T47D (cell line): ENCODE measurements around the gene IL10.

Experiments
- DNase-seq, 2 experiments: peaks; one replicate each; pipeline versions ENCODE4 v3.0.0 to v3.0.0-alpha.2; 2011 to 2012; ENCODE audit warnings: low read depth in 1 of 2, low spot score in 1 of 2
- JUND ChIP-seq: IDR thresholded peaks from 2 replicates; pipeline ENCODE4 v1.6.1; 2012; ENCODE audit warnings: low read depth
- in situ Hi-C: cut with HindIII; loops from 2 replicates; pipeline ENCODE4 v1.10.0; 2016; ENCODE audit warnings: low sequenced_read_pairs, low pct_unique_long_range_greater_than_20kb

Gene IL10

GRCh38 chr1:206800411-206800810 lies 28.1 kb upstream of the IL10 start:
- TF ChIP-seq JUND = no peak
- DNase-seq = no peak
- in situ Hi-C loops = no loop called here

DNA sequence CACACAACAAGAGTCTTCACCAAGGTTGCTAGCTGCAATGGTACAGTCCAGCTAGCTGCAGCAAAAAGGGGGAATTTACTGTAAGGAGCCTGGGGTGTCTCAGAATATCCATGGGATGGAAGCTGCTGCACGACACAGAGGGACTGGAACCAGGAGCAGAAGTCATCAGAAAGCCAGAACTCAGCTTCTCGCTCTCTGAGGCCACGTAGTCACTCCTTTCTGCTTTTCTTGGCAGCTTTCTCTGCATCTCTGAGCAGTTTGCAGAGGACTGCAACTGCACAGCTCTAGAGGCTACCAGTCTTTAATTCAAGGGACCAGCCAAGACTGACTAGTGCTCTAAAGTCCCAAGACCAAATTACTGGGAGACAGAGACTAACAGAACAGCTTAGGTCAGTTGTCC lies 27.0 kb upstream of the IL10 start:
- no peak for TF ChIP-seq JUND
- in situ Hi-C loops = no loop called here
- DNase-seq = no peak

GRCh38 chr1:206798384-206798996 lies 26.2 kb upstream of the IL10 start:
- no peak for TF ChIP-seq JUND
- no peak for DNase-seq
- in situ Hi-C loops = no loop called here

GRCh38 chr1:206797534-206798383 lies 25.5 kb upstream of the IL10 start:
- in situ Hi-C loops = no loop called here
- TF ChIP-seq JUND = no peak
- peak in 1 of 2 experiments; percentile 38 for DNase-seq

DNA sequence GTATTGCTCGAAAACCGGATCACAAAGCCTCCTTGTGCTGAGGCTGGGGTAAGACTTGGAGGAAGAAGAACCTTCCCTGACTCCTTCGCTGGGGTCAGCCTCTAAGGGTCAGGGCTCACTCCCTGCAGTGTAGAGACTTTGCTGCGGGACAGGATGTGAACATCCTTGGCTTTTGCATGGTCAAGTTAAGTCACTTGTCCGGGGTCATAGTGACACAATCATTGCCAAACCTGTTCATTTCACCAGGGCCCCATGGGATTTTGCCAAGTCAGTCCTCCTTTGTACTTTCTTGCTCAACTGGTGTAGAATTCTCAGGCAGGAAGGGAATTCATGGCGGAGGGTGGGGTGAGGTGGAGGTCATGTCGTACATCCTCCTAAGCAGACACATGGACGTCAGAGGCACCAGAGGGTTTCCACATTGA lies 24.7 kb upstream of the IL10 start:
- peak in 1 of 2 experiments; percentile 54 for DNase-seq
- in situ Hi-C loops = no loop called here
- no peak for TF ChIP-seq JUND

DNA sequence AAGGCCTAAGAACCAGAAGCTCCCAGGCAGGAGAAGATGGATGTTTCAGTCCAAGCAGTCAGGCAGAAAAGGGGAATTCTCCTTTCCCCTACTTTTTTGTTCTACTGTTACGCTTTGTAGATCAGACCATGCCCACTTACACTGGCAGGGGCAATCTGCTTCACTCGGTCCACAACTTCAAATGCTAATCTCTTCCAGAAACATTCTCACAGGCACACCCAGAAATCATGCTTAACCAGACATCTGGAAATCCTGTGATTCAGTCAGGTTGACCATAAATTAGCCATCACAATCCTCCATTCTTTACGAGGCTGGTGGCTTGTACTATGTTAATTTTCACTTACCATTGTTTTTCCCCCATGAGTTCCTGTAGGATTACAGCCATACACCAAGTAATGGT lies 23.8 kb upstream of the IL10 start:
- in situ Hi-C loops = no loop called here
- no peak for DNase-seq
- TF ChIP-seq JUND = no peak

DNA sequence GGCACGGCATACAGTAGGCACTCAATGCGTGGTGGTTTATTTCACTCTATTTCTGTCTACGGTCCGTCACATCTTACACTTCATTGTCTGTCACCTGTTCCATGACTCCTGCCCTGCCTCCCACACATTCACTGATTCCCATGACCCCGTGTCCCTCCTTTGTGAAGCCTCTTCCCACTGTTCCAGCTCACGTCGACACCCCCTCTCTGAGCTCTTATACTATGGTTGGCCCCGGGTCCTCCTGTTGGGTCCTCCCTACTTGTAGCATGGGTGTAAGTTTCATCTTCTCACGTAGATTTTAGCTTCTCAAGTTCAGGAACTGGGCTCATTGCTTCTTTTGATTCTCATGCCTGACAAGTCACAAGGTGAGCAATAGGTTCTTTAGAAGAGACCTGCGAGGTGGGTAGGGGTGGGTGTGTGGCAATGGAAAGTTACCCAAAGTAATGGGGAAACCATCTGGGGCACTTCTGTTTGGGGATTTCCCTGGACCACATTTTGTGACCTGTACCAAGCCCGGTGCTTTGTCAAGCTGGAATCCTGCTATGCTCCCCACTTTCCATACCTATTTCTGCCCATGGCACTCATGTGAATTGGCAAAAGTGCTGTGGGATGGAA lies 22.1 kb upstream of the IL10 start:
- no peak for TF ChIP-seq JUND
- in situ Hi-C loops = no loop called here
- no peak for DNase-seq

DNA sequence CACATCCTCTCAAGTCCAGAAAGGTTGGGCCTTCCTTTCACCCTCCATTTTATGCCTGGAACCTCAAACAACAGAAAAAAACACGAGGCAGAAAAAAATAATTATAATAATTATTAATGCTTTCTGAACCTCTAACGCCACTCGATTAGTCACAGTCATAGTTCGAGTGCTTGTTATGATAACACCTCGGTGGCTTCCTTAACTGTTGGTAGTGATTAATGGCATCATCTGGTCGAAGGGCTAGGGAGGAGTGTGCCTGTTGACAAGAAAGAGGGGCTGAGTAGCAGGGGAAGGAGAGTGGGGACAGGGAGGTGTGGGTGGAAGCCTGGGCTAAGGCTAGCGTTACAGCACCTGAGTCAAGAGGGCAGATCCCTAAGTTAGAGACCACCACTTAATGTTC lies 21.3 kb upstream of the IL10 start:
- no peak for DNase-seq
- no peak for TF ChIP-seq JUND
- in situ Hi-C loops = no loop called here

DNA sequence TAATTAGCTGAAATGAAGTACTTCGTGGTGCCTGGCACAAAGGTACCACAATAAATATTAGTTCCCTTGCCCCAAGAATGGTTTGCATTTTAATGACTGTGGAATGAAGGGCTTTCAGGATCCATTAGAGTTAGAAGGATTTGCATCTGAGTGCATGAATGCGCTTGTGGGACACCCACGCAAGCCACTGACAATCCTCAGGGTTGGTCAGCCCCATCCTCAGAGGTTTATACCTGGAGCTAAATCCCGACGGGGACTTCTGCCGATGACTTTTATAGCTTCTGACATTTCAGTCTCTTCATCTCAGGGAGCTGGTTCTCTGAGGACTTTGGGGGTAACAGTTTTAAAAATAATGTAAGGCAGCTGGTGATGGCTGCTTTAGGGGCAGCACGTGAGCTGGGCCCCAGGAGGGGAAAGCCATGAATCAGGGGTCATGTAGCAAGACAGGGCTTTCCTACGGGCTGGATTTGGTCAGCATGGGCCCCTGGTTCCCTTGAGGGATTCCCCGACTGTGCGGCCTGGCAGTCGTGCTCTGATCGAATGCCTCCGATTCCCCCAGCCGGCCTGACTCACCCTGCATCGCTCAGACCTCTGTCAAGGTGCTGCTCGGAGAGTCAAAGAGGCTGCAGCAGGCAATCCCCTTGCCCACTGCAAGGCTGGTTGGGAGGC lies 20.8 kb upstream of the IL10 start:
- in situ Hi-C loops = no loop called here
- TF ChIP-seq JUND = no peak
- no peak for DNase-seq

- in situ Hi-C loops = no loop called here
- no peak for TF ChIP-seq JUND
- no peak for DNase-seq
Measured at GRCh38 chr1:206790502-206791250, 18.4 kb upstream of the IL10 start.

- in situ Hi-C loops = no loop called here
- no peak for TF ChIP-seq JUND
- no peak for DNase-seq
Measured at GRCh38 chr1:206788487-206789050, 16.3 kb upstream of the IL10 start.

DNA sequence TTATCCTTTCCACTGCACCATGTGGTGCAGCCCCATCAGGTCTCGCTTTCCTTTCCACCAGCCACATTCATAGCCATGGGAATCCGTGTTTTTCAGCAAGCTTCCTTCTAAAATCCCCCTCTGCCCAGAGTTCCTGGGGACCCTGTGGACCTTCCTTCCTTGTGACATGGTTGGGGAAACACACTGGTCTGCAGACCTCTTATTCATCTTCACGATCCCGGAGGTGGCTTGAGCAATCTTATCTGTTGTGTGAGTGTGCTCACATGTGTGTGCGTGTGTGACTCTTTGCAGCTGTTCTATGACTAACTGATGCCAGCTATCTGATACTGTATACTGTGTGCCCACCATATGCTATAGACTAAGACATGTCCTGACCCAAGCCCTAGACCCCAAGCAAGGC lies 15.6 kb upstream of the IL10 start:
- DNase-seq = no peak
- no peak for TF ChIP-seq JUND
- in situ Hi-C loops = no loop called here
